Neural progenitor cell (in vitro differentiated cells): ENCODE data around the gene DHX34. TPM values are rescaled to one million over a fixed set of nuclear protein-coding genes. Genes with fewer than 3 reads are reported as not detected.

Experiments used
- DNase-seq: peaks from one replicate; pipeline ENCODE4 v3.0.0-alpha.2; 2016; ENCODE audit warnings: low spot score
- H2AFZ ChIP-seq: fragments of 200-600 bp; sonication (generic); replicated peaks from 2 replicates; pipeline ENCODE4 v1.6.1; 2016; ENCODE audit warnings: antibody characterized with exemption
- H3F3A ChIP-seq: fragments of 200-600 bp; sonication (generic); 2 replicates; pipeline ENCODE4 v1.6.1; 2016; ENCODE audit warnings: antibody characterized with exemption, low read depth
- H3K27ac ChIP-seq: fragments of 200-600 bp; sonication (generic); 2 replicates; pipeline ENCODE4 v1.5.1; 2016; ENCODE audit warnings: mild to moderate bottlenecking
- H3K27me3 ChIP-seq: fragments of 200-600 bp; sonication (generic); 2 replicates; pipeline ENCODE4 v1.6.1; 2016; ENCODE audit warnings: mild to moderate bottlenecking, moderate library complexity
- H3K36me3 ChIP-seq: fragments of 200-600 bp; sonication (generic); 2 replicates; pipeline ENCODE4 v1.5.1; 2016
- H3K4me1 ChIP-seq: fragments of 200-600 bp; sonication (generic); 2 replicates; pipeline ENCODE4 v1.6.1; 2016; ENCODE audit warnings: mixed run types
- H3K4me2 ChIP-seq: fragments of 200-600 bp; sonication (generic); 2 replicates; pipeline ENCODE4 v1.6.1; 2016
- H3K4me3 ChIP-seq: fragments of 200-600 bp; sonication (generic); 2 replicates; pipeline ENCODE4 v1.5.1; 2016
- H3K79me2 ChIP-seq: fragments of 200-600 bp; sonication (generic); 2 replicates; pipeline ENCODE4 v1.6.1; 2016; ENCODE audit warnings: low read depth
- H3K9ac ChIP-seq: fragments of 200-600 bp; sonication (generic); 2 replicates; pipeline ENCODE4 v1.6.1; 2016
- H3K9me3 ChIP-seq: fragments of 200-600 bp; sonication (generic); 2 replicates; pipeline ENCODE4 v1.5.1; 2016; ENCODE audit warnings: low read depth
- H4K20me1 ChIP-seq: fragments of 200-600 bp; sonication (generic); 2 replicates; pipeline ENCODE4 v1.6.1; 2016; ENCODE audit warnings: low read depth
- H3K27ac Mint-ChIP-seq: 3 replicates; pipeline ENCODE4 v1.8.0; 2021; ENCODE audit warnings: mixed read lengths
- H3K27me3 Mint-ChIP-seq: 2 replicates; pipeline ENCODE4 v1.8.0; 2022; ENCODE audit warnings: low read depth, mild to moderate bottlenecking, inconsistent platforms, moderate library complexity, mixed read lengths; ENCODE audit not compliant: insufficient read depth
- H3K36me3 Mint-ChIP-seq: 3 replicates; pipeline ENCODE4 v1.8.0; 2021; ENCODE audit warnings: mixed read lengths
- H3K4me1 Mint-ChIP-seq: 3 replicates; pipeline ENCODE4 v1.8.0; 2021; ENCODE audit warnings: mixed read lengths
- H3K4me3 Mint-ChIP-seq: 3 replicates; pipeline ENCODE4 v1.8.0; 2021; ENCODE audit warnings: mild to moderate bottlenecking, moderate library complexity, mixed read lengths
- H3K9me3 Mint-ChIP-seq: 3 replicates; pipeline ENCODE4 v1.8.0; 2020; ENCODE audit warnings: mixed read lengths
- EZH2 ChIP-seq: fragments of 200-600 bp; sonication (generic); IDR thresholded peaks from 2 replicates; pipeline ENCODE4 v1.6.1; 2017; ENCODE audit warnings: antibody characterized with exemption, mild to moderate bottlenecking, moderate library complexity
- EZH2phosphoT487 ChIP-seq: fragments of 200-600 bp; sonication (generic); IDR thresholded peaks from 2 replicates; pipeline ENCODE4 v1.6.1; 2017; ENCODE audit warnings: antibody characterized with exemption
- total RNA-seq: library from RNA; depleted of rRNA; stranded (reverse); fragments of >200 nt; gene quantifications from 2 replicates; pipeline ENCODE4 v1.2.3, GENCODE V29; 2015; ENCODE audit warnings: low replicate concordance
- TF ChIP-seq, protein P1 (sequence below): fragments of 200-600 bp; sonication (generic); IDR thresholded peaks from 2 replicates; pipeline ENCODE4 v1.5.1; 2017; ENCODE audit warnings: antibody characterized with exemption, mild to moderate bottlenecking

DHX34 gene
- total RNA-seq, 1 donor from 2014 or later: 12.3 TPM

DNA sequence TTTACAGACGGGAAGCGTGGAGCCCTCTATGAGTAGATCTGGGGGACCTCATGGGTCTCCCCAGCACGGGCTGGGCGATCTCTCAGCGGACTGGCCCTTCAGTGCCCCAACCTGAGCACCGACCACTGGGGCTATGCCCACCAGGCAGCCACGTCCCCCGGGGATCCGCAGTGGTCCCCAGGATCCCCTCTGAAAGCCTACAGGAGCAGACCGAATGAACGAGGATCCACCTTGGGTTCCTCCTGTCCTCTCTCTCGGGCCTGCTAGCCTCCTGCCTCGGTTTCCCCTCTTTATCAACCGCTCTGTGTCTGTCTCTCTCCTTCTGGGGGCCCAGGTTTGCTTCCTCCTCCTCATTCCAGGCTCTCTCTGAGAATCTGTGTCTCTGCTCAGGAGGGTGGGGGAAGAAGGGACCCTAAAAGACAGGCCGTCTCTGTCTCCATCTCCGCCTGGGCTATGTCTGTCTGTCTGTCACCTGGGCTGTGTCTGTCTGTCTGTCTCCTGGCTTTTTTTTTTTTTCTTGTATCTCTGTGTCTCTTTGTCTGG is 72.2 kb downstream of the DHX34 start:
- Histone ChIP-seq H3K27ac (no peak overlapping the region), H3K4me3 (peak overlapping the region; percentile 57), H3K4me1 (peaks cover 45% of the 10 kb centered on the region), H3F3A (peaks cover 37% of the 10 kb centered on the region), H3K4me2 (peak overlapping the region; percentile 96), H4K20me1 (peaks cover 21% of the 10 kb centered on the region), H3K36me3 (no peaks in the 10 kb centered on the region), H3K79me2 (no peaks in the 10 kb centered on the region), H3K9me3 (no peaks in the 10 kb centered on the region), H3K9ac (no peak overlapping the region), H2AFZ (no peak overlapping the region), H3K27me3 (peaks cover 64% of the 10 kb centered on the region)
- H3K36me3 Mint-ChIP-seq: peaks cover 3% of the 10 kb centered on the region
- H3K4me3 Mint-ChIP-seq: peak overlapping the region; percentile 76
- H3K4me1 Mint-ChIP-seq: peaks cover 49% of the 10 kb centered on the region
- H3K27me3 Mint-ChIP-seq: peaks cover 32% of the 10 kb centered on the region
- no peaks in the 10 kb centered on the region for H3K9me3 Mint-ChIP-seq
- TF ChIP-seq EZH2: no peak
- TF ChIP-seq, protein P1, sequence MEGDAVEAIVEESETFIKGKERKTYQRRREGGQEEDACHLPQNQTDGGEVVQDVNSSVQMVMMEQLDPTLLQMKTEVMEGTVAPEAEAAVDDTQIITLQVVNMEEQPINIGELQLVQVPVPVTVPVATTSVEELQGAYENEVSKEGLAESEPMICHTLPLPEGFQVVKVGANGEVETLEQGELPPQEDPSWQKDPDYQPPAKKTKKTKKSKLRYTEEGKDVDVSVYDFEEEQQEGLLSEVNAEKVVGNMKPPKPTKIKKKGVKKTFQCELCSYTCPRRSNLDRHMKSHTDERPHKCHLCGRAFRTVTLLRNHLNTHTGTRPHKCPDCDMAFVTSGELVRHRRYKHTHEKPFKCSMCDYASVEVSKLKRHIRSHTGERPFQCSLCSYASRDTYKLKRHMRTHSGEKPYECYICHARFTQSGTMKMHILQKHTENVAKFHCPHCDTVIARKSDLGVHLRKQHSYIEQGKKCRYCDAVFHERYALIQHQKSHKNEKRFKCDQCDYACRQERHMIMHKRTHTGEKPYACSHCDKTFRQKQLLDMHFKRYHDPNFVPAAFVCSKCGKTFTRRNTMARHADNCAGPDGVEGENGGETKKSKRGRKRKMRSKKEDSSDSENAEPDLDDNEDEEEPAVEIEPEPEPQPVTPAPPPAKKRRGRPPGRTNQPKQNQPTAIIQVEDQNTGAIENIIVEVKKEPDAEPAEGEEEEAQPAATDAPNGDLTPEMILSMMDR: no peak
- no peak for TF ChIP-seq EZH2phosphoT487
- peak overlapping the region; percentile 88 for H3K27ac Mint-ChIP-seq
- no peak for DNase-seq

DNA sequence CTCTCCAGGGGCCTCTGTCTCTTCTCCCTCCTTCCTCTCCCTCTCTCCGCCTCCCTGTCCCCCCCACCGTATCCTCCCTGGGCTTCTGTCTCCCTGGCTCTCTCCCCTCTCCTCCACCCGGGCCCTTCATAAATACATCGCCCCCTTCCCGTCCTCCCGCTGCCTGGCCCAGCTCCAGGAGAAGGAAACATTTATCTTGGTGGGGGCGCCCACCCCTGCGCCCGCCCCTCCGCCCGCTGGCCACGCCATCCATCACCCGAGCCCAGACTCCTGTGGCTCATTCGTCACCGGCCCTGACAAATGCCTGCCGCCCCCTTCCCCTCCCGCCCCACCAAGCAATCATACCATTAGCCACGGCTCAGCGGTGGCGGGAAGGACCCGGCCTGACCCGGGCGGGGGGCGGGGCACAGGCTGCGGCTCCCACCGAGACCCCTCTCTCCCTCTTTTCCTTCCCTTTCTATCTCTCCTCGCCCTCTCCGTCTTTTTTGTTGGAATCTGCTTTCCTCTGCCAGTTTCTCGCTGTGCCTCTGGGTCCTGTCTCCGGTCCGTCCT is 72.8 kb downstream of the DHX34 start:
- Mint-ChIP-seq H3K27ac (peak overlapping the region; percentile 88), H3K36me3 (peaks cover 3% of the 10 kb centered on the region), H3K4me3 (peak overlapping the region; percentile 78), H3K9me3 (no peaks in the 10 kb centered on the region), H3K4me1 (peaks cover 53% of the 10 kb centered on the region), H3K27me3 (peaks cover 30% of the 10 kb centered on the region)
- peak overlapping the region; percentile 96 for H3K4me2 ChIP-seq
- no peaks in the 10 kb centered on the region for H3K79me2 ChIP-seq
- H3K4me1 ChIP-seq: peaks cover 45% of the 10 kb centered on the region
- peak overlapping the region; percentile 19 for H2AFZ ChIP-seq
- H3K36me3 ChIP-seq: no peaks in the 10 kb centered on the region
- no peak overlapping the region for H3K9ac ChIP-seq
- peak; percentile 84 for DNase-seq
- H4K20me1 ChIP-seq: peaks cover 15% of the 10 kb centered on the region
- H3K27ac ChIP-seq: no peak overlapping the region
- TF ChIP-seq, protein P1: no peak
- TF ChIP-seq EZH2 (no peak), EZH2phosphoT487 (no peak)
- no peaks in the 10 kb centered on the region for H3K9me3 ChIP-seq
- peaks cover 42% of the 10 kb centered on the region for H3F3A ChIP-seq
- H3K27me3 ChIP-seq: peaks cover 64% of the 10 kb centered on the region
- peak overlapping the region; percentile 57 for H3K4me3 ChIP-seq

DNA sequence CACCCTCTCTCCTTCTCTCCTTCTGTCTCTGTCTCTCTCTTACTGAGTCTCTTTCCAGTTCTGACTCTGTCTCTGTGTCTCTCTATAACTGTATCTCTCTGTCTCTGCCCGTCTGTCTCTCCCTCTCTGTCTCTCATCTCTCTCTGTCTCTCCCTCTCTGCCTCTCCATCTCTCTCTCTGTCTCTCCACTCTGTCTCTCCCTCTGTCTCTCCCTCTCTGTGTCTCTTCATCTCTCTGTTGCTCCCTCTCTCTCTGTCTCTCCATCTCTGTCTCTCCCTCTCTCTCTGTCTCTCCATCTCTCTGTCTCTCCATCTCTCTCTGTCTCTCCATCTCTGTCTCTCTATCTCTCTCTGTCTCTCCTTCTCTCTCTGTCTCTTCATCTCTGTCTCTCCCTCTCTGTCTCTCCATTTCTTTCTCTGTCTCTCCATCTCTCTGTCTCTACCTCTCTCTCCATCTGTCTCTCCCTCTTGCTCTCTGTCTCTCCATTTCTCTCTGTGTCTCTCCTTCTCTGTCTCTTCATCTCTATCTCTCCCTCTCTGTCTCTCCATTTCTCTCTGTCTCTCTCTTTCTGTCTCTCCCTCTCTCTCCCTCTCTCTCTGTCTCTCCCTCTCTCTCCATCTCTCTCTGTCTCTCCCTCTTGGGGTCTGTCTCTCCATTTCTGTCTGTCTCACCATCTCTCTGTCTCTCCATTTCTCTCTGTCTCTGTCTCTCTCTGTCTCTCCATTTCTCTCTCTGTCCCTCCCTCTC is 73.5 kb downstream of the DHX34 start:
- Mint-ChIP-seq H3K4me3 (peak overlapping the region; percentile 78), H3K9me3 (no peaks in the 10 kb centered on the region), H3K27me3 (peaks cover 27% of the 10 kb centered on the region), H3K27ac (peak overlapping the region; percentile 58), H3K36me3 (peaks cover 3% of the 10 kb centered on the region), H3K4me1 (peaks cover 50% of the 10 kb centered on the region)
- no peak overlapping the region for H2AFZ ChIP-seq
- no peaks in the 10 kb centered on the region for H3K36me3 ChIP-seq
- H3K9me3 ChIP-seq: no peaks in the 10 kb centered on the region
- peaks cover 59% of the 10 kb centered on the region for H3K27me3 ChIP-seq
- no peak overlapping the region for H3K9ac ChIP-seq
- peak overlapping the region; percentile 57 for H3K4me3 ChIP-seq
- no peaks in the 10 kb centered on the region for H3K79me2 ChIP-seq
- no peak overlapping the region for H3K27ac ChIP-seq
- H3K4me1 ChIP-seq: peaks cover 42% of the 10 kb centered on the region
- TF ChIP-seq EZH2 (no peak), EZH2phosphoT487 (no peak)
- TF ChIP-seq, protein P1: no peak
- peaks cover 8% of the 10 kb centered on the region for H4K20me1 ChIP-seq
- no peak for DNase-seq
- peak overlapping the region; percentile 96 for H3K4me2 ChIP-seq
- peaks cover 43% of the 10 kb centered on the region for H3F3A ChIP-seq
